Loucy (cell line): Measurements from ENCODE around the gene FAM151A.

ENCODE experiments used
- H2AFZ ChIP-seq: fragments of 200-600 bp; sonication (generic); 2 replicates; pipeline ENCODE4 v1.6.0; 2016; ENCODE audit warnings: antibody characterized with exemption, mild to moderate bottlenecking, low read length, moderate library complexity
- H3F3A ChIP-seq: fragments of 200-600 bp; 2 replicates; pipeline ENCODE4 v1.6.0; 2016; ENCODE audit warnings: antibody characterized with exemption, low read depth, mild to moderate bottlenecking
- H3K27me3 ChIP-seq: fragments of 200-600 bp; sonication (generic); 2 replicates; pipeline ENCODE4 v1.6.1; 2014; ENCODE audit warnings: low read length, mild to moderate bottlenecking; ENCODE audit not compliant: insufficient read depth, poor library complexity, severe bottlenecking
- H3K36me3 ChIP-seq: fragments of 200-600 bp; sonication (generic); 2 replicates; pipeline ENCODE4 v1.6.1; 2016; ENCODE audit warnings: low read length; ENCODE audit not compliant: insufficient read depth
- H3K4me1 ChIP-seq: fragments of 200-600 bp; sonication (generic); 2 replicates; pipeline ENCODE4 v1.5.1; 2014; ENCODE audit warnings: low read length, mild to moderate bottlenecking; ENCODE audit not compliant: insufficient read depth, poor library complexity, severe bottlenecking
- H3K4me2 ChIP-seq: fragments of 200-600 bp; sonication (generic); 2 replicates; pipeline ENCODE4 v1.6.0; 2014; ENCODE audit warnings: antibody characterized with exemption, low read length, low read depth, mild to moderate bottlenecking; ENCODE audit not compliant: poor library complexity, severe bottlenecking
- H3K4me3 ChIP-seq: fragments of 200-600 bp; sonication (generic); 2 replicates; pipeline ENCODE4 v1.5.1; 2014; ENCODE audit warnings: low read length, mild to moderate bottlenecking, mixed read lengths; ENCODE audit not compliant: poor library complexity, severe bottlenecking
- H3K79me2 ChIP-seq: fragments of 200-600 bp; sonication (generic); 2 replicates; pipeline ENCODE4 v1.6.1; 2014; ENCODE audit warnings: low read length; ENCODE audit not compliant: insufficient read depth
- H3K9ac ChIP-seq: fragments of 200-600 bp; sonication (generic); 2 replicates; pipeline ENCODE4 v1.6.0; 2014; ENCODE audit warnings: mild to moderate bottlenecking, low read depth, low read length, moderate library complexity; ENCODE audit not compliant: poor library complexity, severe bottlenecking
- H3K9me2 ChIP-seq: fragments of 200-600 bp; sonication (generic); replicated peaks from 2 replicates; pipeline ENCODE4 v1.6.1; 2016; ENCODE audit warnings: low read depth, low read length, mixed read lengths
- H3K9me3 ChIP-seq: fragments of 200-600 bp; sonication (generic); 2 replicates; pipeline ENCODE4 v1.6.1; 2014; ENCODE audit warnings: mild to moderate bottlenecking, antibody characterized with exemption, low read length, low read depth; ENCODE audit not compliant: insufficient read depth
- H4K20me1 ChIP-seq: fragments of 200-600 bp; sonication (generic); 2 replicates; pipeline ENCODE4 v1.6.0; 2014; ENCODE audit warnings: antibody characterized with exemption, low read length, mild to moderate bottlenecking; ENCODE audit not compliant: insufficient read depth, poor library complexity, severe bottlenecking
- CTCF ChIP-seq: fragments of 200-600 bp; sonication (generic); conservative IDR thresholded peaks from 2 replicates; pipeline ENCODE4 v1.5.1; 2014; ENCODE audit warnings: mild to moderate bottlenecking, antibody characterized with exemption, low read length
- EZH2phosphoT487 ChIP-seq: fragments of 200-600 bp; IDR thresholded peaks from 2 replicates; pipeline ENCODE4 v1.6.1; 2018; ENCODE audit warnings: antibody characterized with exemption, mild to moderate bottlenecking, moderate library complexity, borderline replicate concordance

Gene FAM151A

GRCh38 chr1:54623216-54624007 lies at the start of gene FAM151A:
Gene FAM151A, minus strand, starts transcription at chr1:54623525. Its CDS starts 130 bp downstream, at chr1:54623395.
- Histone ChIP-seq H3K9me3 (no peaks in the 10 kb centered on the region), H3K4me1 (no peaks in the 10 kb centered on the region), H3K27me3 (no peaks in the 10 kb centered on the region), H3K9me2 (no peaks in the 10 kb centered on the region), H4K20me1 (no peaks in the 10 kb centered on the region), H3K4me3 (no peak within 1 kb of the TSS), H3K36me3 (no peaks in the 10 kb centered on the region), H3F3A (no peaks in the 10 kb centered on the region), H2AFZ (no peak within 1 kb of the TSS), H3K9ac (no peak within 1 kb of the TSS), H3K79me2 (no peaks in the 10 kb centered on the region), H3K4me2 (no peak within 1 kb of the TSS)
- TF ChIP-seq CTCF (no peak), EZH2phosphoT487 (no peak)

GRCh38 chr1:54671985-54672608 lies 48.8 kb upstream of the FAM151A start:
- Histone ChIP-seq H3K27me3 (no peaks in the 10 kb centered on the region), H3K4me3 (no peak overlapping the region), H3K4me2 (no peak overlapping the region), H3K36me3 (no peaks in the 10 kb centered on the region), H4K20me1 (no peaks in the 10 kb centered on the region), H3K9me3 (no peaks in the 10 kb centered on the region), H3K4me1 (no peaks in the 10 kb centered on the region), H3F3A (no peaks in the 10 kb centered on the region), H3K79me2 (no peaks in the 10 kb centered on the region), H2AFZ (no peak overlapping the region), H3K9ac (no peak overlapping the region), H3K9me2 (no peaks in the 10 kb centered on the region)
- TF ChIP-seq EZH2phosphoT487: no peak
- peak; percentile 88 for TF ChIP-seq CTCF

DNA sequence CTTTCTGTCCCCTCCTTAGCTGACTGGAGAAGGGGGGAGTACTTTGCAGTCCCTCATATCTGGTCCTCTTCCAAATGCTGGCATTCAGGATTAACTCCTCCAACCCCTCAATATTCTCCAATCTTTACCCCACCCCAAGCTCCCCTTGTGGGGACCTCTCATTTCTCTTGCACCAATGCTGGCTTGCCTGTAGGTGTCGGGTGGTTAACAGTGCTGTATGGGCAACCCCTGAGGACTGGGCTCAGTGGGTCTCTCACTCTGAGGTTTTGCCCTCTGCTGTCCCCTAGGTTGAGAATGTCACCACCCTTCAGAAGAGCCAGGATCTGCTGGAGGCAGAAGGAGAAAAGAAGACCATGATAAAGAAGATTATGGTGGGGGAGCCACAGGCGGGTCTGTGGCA lies 45.2 kb upstream of the FAM151A start:
- H3K4me3 ChIP-seq: no peak overlapping the region
- no peak overlapping the region for H3K4me2 ChIP-seq
- no peak overlapping the region for H2AFZ ChIP-seq
- no peaks in the 10 kb centered on the region for H3K9me2 ChIP-seq
- H3K36me3 ChIP-seq: no peaks in the 10 kb centered on the region
- H3K27me3 ChIP-seq: no peaks in the 10 kb centered on the region
- H3F3A ChIP-seq: no peaks in the 10 kb centered on the region
- H3K9me3 ChIP-seq: no peaks in the 10 kb centered on the region
- no peaks in the 10 kb centered on the region for H3K79me2 ChIP-seq
- no peaks in the 10 kb centered on the region for H4K20me1 ChIP-seq
- peak; percentile 38 for TF ChIP-seq CTCF
- TF ChIP-seq EZH2phosphoT487: no peak
- no peaks in the 10 kb centered on the region for H3K4me1 ChIP-seq
- no peak overlapping the region for H3K9ac ChIP-seq
